Neural cell (in vitro differentiated cells): ENCODE results near the gene USO1. TPM values are rescaled to one million over a fixed set of nuclear protein-coding genes. Genes with fewer than 3 reads are reported as not detected.

ENCODE experiments used
- H2AFZ ChIP-seq: fragments of 200-600, 300-800 bp; sonication (generic), shearing (Covaris generic); 2 replicates; pipeline ENCODE4 v1.6.0; 2014; ENCODE audit warnings: low read depth, mild to moderate bottlenecking, antibody characterized with exemption, low read length, moderate library complexity
- H3F3A ChIP-seq: fragments of 200-600 bp; shearing (Covaris generic); 2 replicates; pipeline ENCODE4 v1.6.1; 2016; ENCODE audit warnings: mild to moderate bottlenecking, moderate library complexity, mixed read lengths, antibody characterized with exemption, low read length; ENCODE audit not compliant: insufficient read depth, poor library complexity, severe bottlenecking
- H3K27ac ChIP-seq: fragments of 200-600, 300-800 bp; sonication (generic), shearing (Covaris generic); 2 replicates; pipeline ENCODE4 v1.5.1; 2014; ENCODE audit warnings: mild to moderate bottlenecking, low read length, moderate library complexity
- H3K27me3 ChIP-seq: fragments of 300-800, 200-600 bp; sonication (generic), shearing (Covaris generic); 2 replicates; pipeline ENCODE4 v1.6.0; 2014; ENCODE audit warnings: mild to moderate bottlenecking, low read depth, low read length, moderate library complexity; ENCODE audit not compliant: insufficient read depth
- H3K36me3 ChIP-seq: fragments of 300-800, 200-600 bp; sonication (generic), shearing (Covaris generic); 2 replicates; pipeline ENCODE4 v1.5.1; 2014; ENCODE audit warnings: mild to moderate bottlenecking, antibody characterized with exemption, low read length, moderate library complexity; ENCODE audit not compliant: insufficient read depth
- H3K4me2 ChIP-seq: fragments of 300-800, 200-600 bp; sonication (generic), shearing (Covaris generic); 2 replicates; pipeline ENCODE4 v1.6.0; 2014; ENCODE audit warnings: mild to moderate bottlenecking, low read length
- H3K4me3 ChIP-seq: fragments of 300-800, 200-600 bp; sonication (generic), shearing (Covaris generic); 2 replicates; pipeline ENCODE4 v1.5.1; 2014; ENCODE audit warnings: mild to moderate bottlenecking, low read length, moderate library complexity
- H3K79me2 ChIP-seq: fragments of 200-600 bp; shearing (Covaris generic); replicated peaks from 2 replicates; pipeline ENCODE4 v1.6.0; 2014; ENCODE audit warnings: mild to moderate bottlenecking, low read length, moderate library complexity; ENCODE audit not compliant: insufficient read depth
- H3K9ac ChIP-seq: fragments of 300-800, 200-600 bp; sonication (generic), shearing (Covaris generic); 2 replicates; pipeline ENCODE4 v1.6.1; 2016; ENCODE audit warnings: mild to moderate bottlenecking, low read length, mixed read lengths
- H3K9me2 ChIP-seq: fragments of 200-600 bp; shearing (Covaris generic); 2 replicates; pipeline ENCODE4 v1.6.1; 2016; ENCODE audit warnings: mild to moderate bottlenecking, low read length, mixed read lengths; ENCODE audit not compliant: insufficient read depth
- H3K9me3 ChIP-seq: fragments of 200-600, 300-800 bp; sonication (generic), shearing (Covaris generic); 2 replicates; pipeline ENCODE4 v1.6.1; 2016; ENCODE audit warnings: mild to moderate bottlenecking, mixed run types, low read length, moderate library complexity, mixed read lengths
- H4K20me1 ChIP-seq: fragments of 200-600 bp; shearing (Covaris generic); 2 replicates; pipeline ENCODE4 v1.6.1; 2016; ENCODE audit warnings: mild to moderate bottlenecking, mixed run types; ENCODE audit not compliant: insufficient read depth
- EP300 ChIP-seq: fragments of 450-650 bp; conservative IDR thresholded peaks from 2 replicates; pipeline ENCODE4 v1.6.1; 2014; ENCODE audit warnings: antibody characterized with exemption, mild to moderate bottlenecking, moderate library complexity; ENCODE audit not compliant: poor library complexity, severe bottlenecking
- EZH2 ChIP-seq: fragments of 200-600, 300-800 bp; shearing (Covaris generic), sonication (generic); IDR thresholded peaks from 2 replicates; pipeline ENCODE4 v1.6.1; 2014; ENCODE audit warnings: antibody characterized with exemption, low read length, borderline replicate concordance, mild to moderate bottlenecking; ENCODE audit not compliant: insufficient read depth, poor library complexity, severe bottlenecking
- MXI1 ChIP-seq: fragments of 450-650 bp; conservative IDR thresholded peaks from 2 replicates; pipeline ENCODE4 v1.6.1; 2014; ENCODE audit warnings: antibody characterized with exemption, mild to moderate bottlenecking; ENCODE audit not compliant: poor library complexity, severe bottlenecking
- POLR2AphosphoS5 ChIP-seq: IDR thresholded peaks from 2 replicates; pipeline ENCODE4 v1.6.1; 2012
- RAD21 ChIP-seq: fragments of 450-650 bp; conservative IDR thresholded peaks from 2 replicates; pipeline ENCODE4 v1.6.1; 2014; ENCODE audit warnings: antibody characterized with exemption, mild to moderate bottlenecking, moderate library complexity
- REST ChIP-seq: IDR thresholded peaks from 2 replicates; pipeline ENCODE4 v1.6.1; 2012; ENCODE audit warnings: borderline replicate concordance
- SMC3 ChIP-seq: fragments of 450-650 bp; conservative IDR thresholded peaks from 2 replicates; pipeline ENCODE4 v1.6.1; 2014; ENCODE audit warnings: antibody characterized with exemption, mild to moderate bottlenecking, moderate library complexity; ENCODE audit not compliant: poor library complexity
- TAF1 ChIP-seq: IDR thresholded peaks from 2 replicates; pipeline ENCODE4 v1.6.1; 2012; ENCODE audit warnings: low read depth
- polyA plus RNA-seq: library from polyadenylated mRNA; depleted of rRNA; stranded (reverse); fragments of >200 nt; gene quantifications from 2 replicates; pipeline ENCODE4 v1.2.3, GENCODE V29; 2014
- TF ChIP-seq, protein P1 (sequence below): fragments of 450-650 bp; IDR thresholded peaks from 2 replicates; pipeline ENCODE4 v1.5.1; 2014; ENCODE audit warnings: antibody characterized with exemption, mild to moderate bottlenecking, moderate library complexity; ENCODE audit not compliant: poor library complexity, severe bottlenecking

USO1 gene
- polyA plus RNA-seq, 1 donor from 2014 or later: 40.0 TPM

DNA sequence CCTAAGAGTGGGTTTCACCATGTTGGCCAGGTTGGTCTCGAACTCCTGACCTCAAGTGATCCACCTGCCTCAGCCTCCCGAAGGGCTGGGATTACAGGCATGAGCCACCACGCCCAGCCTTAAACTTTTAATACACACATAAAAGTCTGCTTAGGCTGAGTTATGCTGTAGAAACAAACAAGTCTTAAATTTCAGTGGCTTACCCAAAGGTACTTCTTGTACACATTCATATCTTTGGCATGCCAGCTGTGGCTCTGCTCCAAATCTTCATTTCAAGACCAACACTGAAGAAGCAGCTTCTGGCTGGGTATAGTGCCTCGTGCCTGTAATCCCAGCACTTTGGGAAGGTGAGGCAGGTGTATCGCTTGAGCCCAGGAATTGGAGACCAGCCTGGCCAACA, 97.6 kb downstream of the USO1 start:
- Histone ChIP-seq H3K4me3 (no peak overlapping the region), H4K20me1 (no peaks in the 10 kb centered on the region), H3K36me3 (no peaks in the 10 kb centered on the region), H3F3A (no peaks in the 10 kb centered on the region), H3K27ac (no peak overlapping the region), H3K9me3 (no peaks in the 10 kb centered on the region), H3K9ac (no peak overlapping the region), H3K4me2 (no peak overlapping the region), H3K27me3 (no peaks in the 10 kb centered on the region), H2AFZ (no peak overlapping the region), H3K79me2 (no peaks in the 10 kb centered on the region), H3K9me2 (no peaks in the 10 kb centered on the region)
- TF ChIP-seq SMC3: no peak

- no peaks in the 10 kb centered on the region for H4K20me1 ChIP-seq
- H3K36me3 ChIP-seq: no peaks in the 10 kb centered on the region
- H3F3A ChIP-seq: no peaks in the 10 kb centered on the region
- no peak overlapping the region for H3K4me3 ChIP-seq
- H3K27me3 ChIP-seq: no peaks in the 10 kb centered on the region
- H3K4me2 ChIP-seq: no peak overlapping the region
- H3K9me3 ChIP-seq: no peaks in the 10 kb centered on the region
- H3K27ac ChIP-seq: no peak overlapping the region
- H3K9me2 ChIP-seq: no peaks in the 10 kb centered on the region
- H3K79me2 ChIP-seq: no peaks in the 10 kb centered on the region
- H3K9ac ChIP-seq: no peak overlapping the region
- TF ChIP-seq REST (no peak), MXI1 (no peak), POLR2AphosphoS5 (no peak), EZH2 (no peak), TAF1 (no peak), SMC3 (no peak), RAD21 (no peak), EP300 (no peak)
- TF ChIP-seq, protein P1, sequence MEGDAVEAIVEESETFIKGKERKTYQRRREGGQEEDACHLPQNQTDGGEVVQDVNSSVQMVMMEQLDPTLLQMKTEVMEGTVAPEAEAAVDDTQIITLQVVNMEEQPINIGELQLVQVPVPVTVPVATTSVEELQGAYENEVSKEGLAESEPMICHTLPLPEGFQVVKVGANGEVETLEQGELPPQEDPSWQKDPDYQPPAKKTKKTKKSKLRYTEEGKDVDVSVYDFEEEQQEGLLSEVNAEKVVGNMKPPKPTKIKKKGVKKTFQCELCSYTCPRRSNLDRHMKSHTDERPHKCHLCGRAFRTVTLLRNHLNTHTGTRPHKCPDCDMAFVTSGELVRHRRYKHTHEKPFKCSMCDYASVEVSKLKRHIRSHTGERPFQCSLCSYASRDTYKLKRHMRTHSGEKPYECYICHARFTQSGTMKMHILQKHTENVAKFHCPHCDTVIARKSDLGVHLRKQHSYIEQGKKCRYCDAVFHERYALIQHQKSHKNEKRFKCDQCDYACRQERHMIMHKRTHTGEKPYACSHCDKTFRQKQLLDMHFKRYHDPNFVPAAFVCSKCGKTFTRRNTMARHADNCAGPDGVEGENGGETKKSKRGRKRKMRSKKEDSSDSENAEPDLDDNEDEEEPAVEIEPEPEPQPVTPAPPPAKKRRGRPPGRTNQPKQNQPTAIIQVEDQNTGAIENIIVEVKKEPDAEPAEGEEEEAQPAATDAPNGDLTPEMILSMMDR: no peak
- H2AFZ ChIP-seq: no peak overlapping the region
Measured at GRCh38 chr4:75822416-75822815, 98.0 kb downstream of the USO1 start.

DNA sequence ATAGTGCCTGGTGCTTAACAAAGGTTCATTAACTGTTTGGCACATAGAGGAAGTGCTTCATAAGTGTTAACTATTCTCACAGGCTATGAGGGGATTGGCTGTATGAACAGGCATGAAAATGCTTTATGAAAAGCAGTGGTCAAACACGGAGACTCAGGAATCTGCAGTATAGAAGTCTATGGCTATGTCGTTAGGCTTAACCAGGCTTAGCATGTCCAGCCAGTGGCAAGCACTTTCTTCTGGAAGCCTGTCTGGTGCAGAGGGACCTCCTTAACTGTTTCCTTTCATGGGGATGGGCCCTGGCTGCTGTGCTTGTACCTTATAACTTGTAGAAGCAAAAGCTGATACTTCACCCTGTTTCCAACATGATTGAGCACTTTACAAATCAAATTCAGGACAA, 99.4 kb downstream of the USO1 start:
- Histone ChIP-seq H3K36me3 (no peaks in the 10 kb centered on the region), H2AFZ (no peak overlapping the region), H3K27me3 (no peaks in the 10 kb centered on the region), H3K27ac (no peak overlapping the region), H3K9ac (no peak overlapping the region), H3K4me3 (no peak overlapping the region), H3K9me2 (no peaks in the 10 kb centered on the region), H4K20me1 (no peaks in the 10 kb centered on the region), H3K79me2 (no peaks in the 10 kb centered on the region), H3F3A (no peaks in the 10 kb centered on the region), H3K9me3 (no peaks in the 10 kb centered on the region), H3K4me2 (no peak overlapping the region)
- TF ChIP-seq TAF1 (no peak), SMC3 (no peak), RAD21 (no peak), MXI1 (no peak), REST (no peak), POLR2AphosphoS5 (no peak), EZH2 (no peak), EP300 (no peak)
- TF ChIP-seq, protein P1: no peak
